HL-60 (cell line): Measurements from ENCODE around the gene ARHGEF12.
"Not testable (repeated sequence)": the region's sequence is repeated elsewhere in the genome, so short reads cannot be mapped to it uniquely, and the experiment has no call there.

Experiments used
- DNase-seq, 2 experiments: peaks; one replicate each; pipeline ENCODE4 v3.0.0-alpha.2; 2010 to 2020; ENCODE audit warnings: low read depth in 1 of 2, low spot score in 1 of 2
- H3K27ac ChIP-seq: fragments of 250-450 bp; sonication (Bioruptor Pico); replicated peaks from 2 replicates; pipeline ENCODE4 v1.5.1; 2020; ENCODE audit warnings: mild to moderate bottlenecking, moderate library complexity
- H3K27me3 ChIP-seq: fragments of 250-450 bp; sonication (Bioruptor Pico); 2 replicates; pipeline ENCODE4 v1.5.1; 2021; ENCODE audit warnings: mild to moderate bottlenecking, moderate library complexity; ENCODE audit not compliant: insufficient read depth, poor library complexity, severe bottlenecking
- H3K4me3 ChIP-seq: replicated peaks from 2 replicates; pipeline ENCODE4 v1.5.1; 2011; ENCODE audit warnings: mild to moderate bottlenecking, control low read depth, low read length; ENCODE audit not compliant: insufficient read depth
- GABPA ChIP-seq: IDR thresholded peaks from 2 replicates; pipeline ENCODE4 v1.6.1; 2012; ENCODE audit warnings: low read depth
- POLR2AphosphoS5 ChIP-seq: IDR thresholded peaks from 2 replicates; pipeline ENCODE4 v1.6.1; 2012; ENCODE audit warnings: low read depth
- REST ChIP-seq: IDR thresholded peaks from 2 replicates; pipeline ENCODE4 v1.6.1; 2012; ENCODE audit warnings: low read depth; ENCODE audit not compliant: insufficient replicate concordance
- SPI1 ChIP-seq: IDR thresholded peaks from 2 replicates; pipeline ENCODE4 v1.6.1; 2012; ENCODE audit warnings: low read depth, mild to moderate bottlenecking, borderline replicate concordance
- TF ChIP-seq, protein P1 (sequence below): IDR thresholded peaks from one replicate; pipeline ENCODE4 v1.5.1; 2011; ENCODE audit warnings: low read length, control low read depth, inconsistent platforms; ENCODE audit not compliant: insufficient read depth

The ARHGEF12 gene

GRCh38 chr11:120500414-120501071 is 164.3 kb downstream of the ARHGEF12 start:
- H3K27ac ChIP-seq: no peak overlapping the region
- H3K27me3 ChIP-seq: peaks cover 15% of the 10 kb centered on the region
- no peak overlapping the region for H3K4me3 ChIP-seq
- no peak for DNase-seq
- TF ChIP-seq, protein P1, sequence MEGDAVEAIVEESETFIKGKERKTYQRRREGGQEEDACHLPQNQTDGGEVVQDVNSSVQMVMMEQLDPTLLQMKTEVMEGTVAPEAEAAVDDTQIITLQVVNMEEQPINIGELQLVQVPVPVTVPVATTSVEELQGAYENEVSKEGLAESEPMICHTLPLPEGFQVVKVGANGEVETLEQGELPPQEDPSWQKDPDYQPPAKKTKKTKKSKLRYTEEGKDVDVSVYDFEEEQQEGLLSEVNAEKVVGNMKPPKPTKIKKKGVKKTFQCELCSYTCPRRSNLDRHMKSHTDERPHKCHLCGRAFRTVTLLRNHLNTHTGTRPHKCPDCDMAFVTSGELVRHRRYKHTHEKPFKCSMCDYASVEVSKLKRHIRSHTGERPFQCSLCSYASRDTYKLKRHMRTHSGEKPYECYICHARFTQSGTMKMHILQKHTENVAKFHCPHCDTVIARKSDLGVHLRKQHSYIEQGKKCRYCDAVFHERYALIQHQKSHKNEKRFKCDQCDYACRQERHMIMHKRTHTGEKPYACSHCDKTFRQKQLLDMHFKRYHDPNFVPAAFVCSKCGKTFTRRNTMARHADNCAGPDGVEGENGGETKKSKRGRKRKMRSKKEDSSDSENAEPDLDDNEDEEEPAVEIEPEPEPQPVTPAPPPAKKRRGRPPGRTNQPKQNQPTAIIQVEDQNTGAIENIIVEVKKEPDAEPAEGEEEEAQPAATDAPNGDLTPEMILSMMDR: no peak
- no peak for TF ChIP-seq GABPA
- TF ChIP-seq POLR2AphosphoS5: no peak
- no peak for TF ChIP-seq SPI1
- TF ChIP-seq REST: no peak

- no peak overlapping the region for H3K27ac ChIP-seq
Measured at GRCh38 chr11:120501440-120501839, 165.2 kb downstream of the ARHGEF12 start.

GRCh38 chr11:120501976-120502755 is 166.0 kb downstream of the ARHGEF12 start:
- Histone ChIP-seq H3K4me3 (no peak overlapping the region), H3K27me3 (peaks cover 23% of the 10 kb centered on the region), H3K27ac (no peak overlapping the region)
- DNase-seq: no peak
- TF ChIP-seq POLR2AphosphoS5: no peak
- TF ChIP-seq, protein P1: no peak
- TF ChIP-seq SPI1: no peak
- no peak for TF ChIP-seq GABPA
- no peak for TF ChIP-seq REST

More at GRCh38 chr11:120501440-120501839, 165.2 kb downstream of the ARHGEF12 start:
- H3K4me3 ChIP-seq: no peak overlapping the region
- no peak for DNase-seq
- H3K27me3 ChIP-seq: peaks cover 21% of the 10 kb centered on the region
- TF ChIP-seq POLR2AphosphoS5 (no peak), GABPA (no peak), SPI1 (no peak)

GRCh38 chr11:120503529-120503928 is 167.3 kb downstream of the ARHGEF12 start:
- DNase-seq, H3K4me3 ChIP-seq, H3K27ac ChIP-seq: not testable (repeated sequence)
- peaks cover 19% of the 10 kb centered on the region for H3K27me3 ChIP-seq
